H1 (cell line): ENCODE results near the gene PDF. TPM values are rescaled to one million over a fixed set of nuclear protein-coding genes. Genes with fewer than 3 reads are reported as not detected.
A peak's percentile ranks its signal among the peaks of the same experiment; 100 is the strongest.

Source experiments
- CREB1 ChIP-seq: IDR thresholded peaks from 2 replicates; pipeline ENCODE4 v1.6.1; 2012; ENCODE audit warnings: inconsistent platforms
- CTCF ChIP-seq, 3 experiments: IDR thresholded peaks; 1 replicate in 2 of 3; 2 replicates in 1 of 3; pipeline versions ENCODE4 v1.5.1 to v1.6.1; 2011; ENCODE audit warnings: low read length in 3 of 3, mild to moderate bottlenecking in 3 of 3, inconsistent platforms in 2 of 3, low read depth in 1 of 3, moderate library complexity in 1 of 3; ENCODE audit not compliant: insufficient read depth in 1 of 3; ENCODE audit errors: control extremely low read depth in 1 of 3
- GTF2F1 ChIP-seq: IDR thresholded peaks from 2 replicates; pipeline ENCODE4 v1.6.1; 2012; ENCODE audit warnings: low read depth, low read length, improper control_type of control experiment, borderline replicate concordance
- MAX ChIP-seq: IDR thresholded peaks from 2 replicates; pipeline ENCODE4 v1.6.1; 2012; ENCODE audit warnings: inconsistent platforms
- POLR2A ChIP-seq, 2 experiments: IDR thresholded peaks; 1 replicate in 1 of 2; 2 replicates in 1 of 2; pipeline ENCODE4 v1.6.1; 2011; ENCODE audit warnings: low read depth in 2 of 2, low read length in 2 of 2, mild to moderate bottlenecking in 2 of 2; ENCODE audit errors: control extremely low read depth in 1 of 2
- SP4 ChIP-seq: IDR thresholded peaks from 2 replicates; pipeline ENCODE4 v1.6.1; 2012; ENCODE audit warnings: low read length, inconsistent platforms
- TAF7 ChIP-seq: optimal IDR thresholded peaks from 2 replicates; pipeline ENCODE3; 2011; ENCODE audit warnings: low read depth, mild to moderate bottlenecking, inconsistent platforms, low read length, moderate library complexity, borderline replicate concordance
- USF2 ChIP-seq: IDR thresholded peaks from 2 replicates; pipeline ENCODE4 v1.6.1; 2011; ENCODE audit warnings: low read length, improper control_type of control experiment
- polyA plus RNA-seq, 7 experiments: library from polyadenylated mRNA; depleted of rRNA in 3 of 7; stranded (reverse) in 5 of 7; unstranded in 2 of 7; fragments of >200 nt in 5 of 7; fragments of 200-250 nt in 2 of 7; gene quantifications; 1 replicate in 5 of 7; 2 replicates in 1 of 7; 4 replicates in 1 of 7; pipeline versions ENCODE4 v1.2.1 to v1.2.3, GENCODE V29; 2011 to 2013; ENCODE audit warnings: missing spikeins in 2 of 7, mixed read lengths in 2 of 7
- total RNA-seq: library from RNA; stranded (reverse); fragmentation: NEBNext Ultra II Directional; extraction: Animal tissue kit (Norgen Biotek cat#: 25700); gene quantifications from 2 replicates; pipeline ENCODE4 v1.2.1, GENCODE V29; 2021

Gene PDF
- total and polyA plus RNA-seq, 2 of the 8 experiments (the other 6 are each of a cell fraction or from before 2014, with no cell fraction given): 17.7 to 23.9 TPM

- TF ChIP-seq USF2 (no peak), SP4 (no peak), CREB1 (no peak), POLR2A (IDR thresholded peaks at IDR 0.05; ENCODE audit: control extremely low read depth in 1 of 2, low read depth in 2 of 2, low read length in 2 of 2) (no peak), MAX (peak; percentile 57), GTF2F1 (no peak), CTCF (IDR thresholded peaks at IDR 0.05; ENCODE audit: control extremely low read depth in 1 of 3, insufficient read depth in 1 of 3, low read depth in 1 of 3, low read length in 3 of 3) (0 out of 4 replicates have a peak, but pooled peaks of 1 of the 3 experiments have one; percentile 5), TAF7 (no peak)
These were observed 18.6 kb downstream of the PDF start (continued) for GRCh38 chr16:69311533-69312387.
